Inflammatory macrophage treated with lipopolysaccharide for 4 hours (primary cell): Measurements from ENCODE around the gene LPCAT1.
A peak's percentile ranks its signal among the peaks of the same experiment; 100 is the strongest.
"Not testable (repeated sequence)": the region's sequence is repeated elsewhere in the genome, so short reads cannot be mapped to it uniquely, and the experiment has no call there.

Source experiments
- DNase-seq: peaks from one replicate; pipeline ENCODE4 v3.0.0-alpha.2; 2020

LPCAT1 gene, protein sequence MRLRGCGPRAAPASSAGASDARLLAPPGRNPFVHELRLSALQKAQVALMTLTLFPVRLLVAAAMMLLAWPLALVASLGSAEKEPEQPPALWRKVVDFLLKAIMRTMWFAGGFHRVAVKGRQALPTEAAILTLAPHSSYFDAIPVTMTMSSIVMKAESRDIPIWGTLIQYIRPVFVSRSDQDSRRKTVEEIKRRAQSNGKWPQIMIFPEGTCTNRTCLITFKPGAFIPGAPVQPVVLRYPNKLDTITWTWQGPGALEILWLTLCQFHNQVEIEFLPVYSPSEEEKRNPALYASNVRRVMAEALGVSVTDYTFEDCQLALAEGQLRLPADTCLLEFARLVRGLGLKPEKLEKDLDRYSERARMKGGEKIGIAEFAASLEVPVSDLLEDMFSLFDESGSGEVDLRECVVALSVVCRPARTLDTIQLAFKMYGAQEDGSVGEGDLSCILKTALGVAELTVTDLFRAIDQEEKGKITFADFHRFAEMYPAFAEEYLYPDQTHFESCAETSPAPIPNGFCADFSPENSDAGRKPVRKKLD

DNA sequence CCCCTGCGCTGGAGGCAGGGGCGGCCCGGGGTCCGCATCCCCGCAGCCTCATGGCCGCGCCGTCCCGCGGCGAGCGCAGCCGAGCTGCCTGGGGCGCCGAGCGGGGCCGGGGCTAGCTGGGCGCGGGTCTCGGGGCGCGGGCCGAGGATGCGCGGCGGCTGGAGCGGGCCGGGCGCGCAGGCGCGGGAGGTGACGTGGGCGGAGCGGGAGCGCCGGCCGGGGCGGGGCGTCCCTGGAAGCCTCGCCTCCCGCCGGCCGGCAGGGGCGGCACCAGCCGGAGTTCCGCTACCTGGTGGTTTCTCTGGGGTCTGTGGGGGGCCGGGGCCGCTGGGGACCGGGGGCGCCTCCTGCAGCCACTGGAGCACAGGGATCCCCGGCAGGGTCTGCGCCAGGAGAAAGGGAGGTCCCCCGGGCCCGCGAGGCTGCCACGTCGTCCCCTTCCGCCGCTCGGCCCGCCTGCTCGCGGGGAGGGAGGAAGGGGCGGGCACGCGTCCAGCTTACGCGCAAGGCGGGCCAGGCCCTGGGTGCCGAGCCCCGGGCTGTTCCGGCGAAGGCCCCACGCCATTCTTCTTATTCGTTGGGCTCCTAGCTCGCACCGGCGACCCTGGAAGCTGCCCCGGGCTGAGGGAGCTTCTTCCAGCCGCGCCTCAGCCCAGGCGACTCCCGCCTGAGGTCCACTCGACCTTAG is at the start of gene LPCAT1:
LPCAT1 (minus strand) TSS at position 168 of the 688 bp plus-strand sequence; CDS start at position 52, 116 bp downstream.
- peak; percentile 76 for DNase-seq

DNA sequence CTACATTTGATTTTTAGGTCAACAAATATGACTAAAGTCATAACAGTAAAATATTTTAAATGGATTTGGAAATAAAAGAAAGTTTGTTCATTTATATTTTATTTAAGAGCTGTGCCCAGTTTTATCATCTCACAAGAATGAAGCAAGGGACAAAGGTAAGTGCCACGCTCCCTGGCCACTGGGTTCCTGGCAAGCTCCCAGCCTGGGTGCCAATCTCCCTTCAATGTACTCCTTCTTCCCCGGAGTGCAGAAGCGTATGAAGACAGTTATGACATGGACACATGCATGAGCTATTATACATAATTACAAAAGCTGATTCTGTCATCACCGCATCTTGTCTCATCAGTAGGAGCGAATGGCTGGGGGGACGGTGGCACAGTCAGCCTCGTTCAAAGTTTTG is 48.1 kb upstream of the LPCAT1 start:
- not testable (repeated sequence) for DNase-seq

DNA sequence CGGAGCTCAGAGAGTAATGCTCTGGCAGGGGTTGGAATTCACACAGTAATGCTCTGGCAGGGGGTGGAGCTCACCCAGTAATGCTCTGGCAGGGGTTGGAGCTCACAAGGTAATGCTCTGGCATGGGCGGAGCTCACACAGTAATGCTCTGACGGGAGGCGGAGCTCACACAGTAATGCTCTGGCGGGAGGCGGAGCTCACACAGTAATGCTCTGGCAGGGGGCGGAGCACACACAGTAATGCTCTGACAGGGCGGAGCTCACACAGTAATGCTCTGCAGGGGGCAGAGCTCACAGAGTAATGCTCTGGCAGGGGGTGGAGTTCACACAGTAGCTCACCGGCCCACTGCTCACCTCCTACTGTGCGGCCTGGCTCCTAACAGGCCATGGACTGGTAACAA is 47.2 kb upstream of the LPCAT1 start:
- no peak for DNase-seq

DNA sequence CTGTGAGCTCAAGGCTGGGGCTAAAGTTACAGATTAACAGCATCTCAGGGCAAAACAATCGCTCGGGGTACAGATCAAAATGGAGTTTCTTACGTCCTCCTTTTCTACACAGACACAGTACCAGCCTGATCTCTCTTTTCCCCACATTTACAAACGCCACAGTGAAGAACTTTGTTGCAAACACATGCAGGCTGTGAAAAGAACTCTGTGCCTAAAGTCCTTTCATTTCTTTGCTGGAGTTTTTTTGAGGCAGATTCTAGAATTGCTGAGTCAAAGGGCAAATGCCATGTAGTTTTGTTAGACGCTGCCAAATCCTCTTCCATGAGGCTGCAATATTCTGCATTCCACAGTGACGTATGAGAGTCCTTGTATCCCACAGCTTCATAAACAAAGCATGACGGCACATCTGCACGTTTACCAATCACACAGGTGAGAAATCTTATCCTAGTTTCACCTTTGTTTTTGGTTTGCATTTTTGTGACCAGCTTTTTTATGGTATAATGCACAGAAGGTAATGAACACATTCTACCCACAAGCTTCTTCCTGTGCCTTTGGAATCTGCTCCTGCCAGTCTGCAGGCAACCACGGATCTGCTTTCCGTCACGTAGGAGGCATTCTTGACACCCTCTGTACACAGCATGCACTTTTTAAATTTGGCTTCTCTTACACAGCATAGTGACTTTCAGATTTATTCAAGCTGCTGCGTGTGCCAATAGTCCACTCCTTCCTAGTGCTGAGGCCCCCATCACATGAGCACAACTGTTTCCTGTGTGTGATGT is 44.6 kb upstream of the LPCAT1 start:
- DNase-seq: peak; percentile 35

DNA sequence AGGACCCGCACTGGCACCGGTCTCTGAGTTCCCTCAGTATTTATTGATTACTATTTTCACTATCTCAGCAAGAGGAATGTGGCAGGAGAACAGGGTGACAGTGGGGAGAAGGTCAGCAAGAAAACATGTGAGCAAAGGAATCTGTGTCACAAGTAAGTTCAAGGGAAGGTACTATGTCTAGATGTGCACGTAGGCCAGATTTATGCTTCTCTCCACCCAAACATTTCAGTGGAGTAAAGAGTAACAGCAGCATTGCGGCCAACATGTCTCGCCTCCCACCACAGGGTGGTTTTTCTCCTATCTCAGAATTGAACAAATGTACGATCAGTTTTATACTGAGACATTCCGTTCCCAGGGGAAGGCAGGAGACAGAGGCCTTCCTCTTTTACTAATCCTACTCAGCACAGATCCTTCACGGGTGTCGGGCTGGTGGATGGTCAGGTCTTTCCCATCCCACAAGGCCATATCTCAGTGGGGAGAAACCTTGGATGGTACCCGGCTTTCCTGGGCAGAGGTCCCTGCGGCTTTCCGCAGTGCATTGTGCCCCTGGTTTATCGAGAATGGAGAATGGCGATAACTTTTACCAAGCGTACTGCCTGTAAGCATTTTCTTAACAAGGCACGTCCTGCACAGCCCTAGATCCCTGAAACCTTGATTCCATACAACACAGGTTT is 43.9 kb upstream of the LPCAT1 start:
- not testable (repeated sequence) for DNase-seq

DNA sequence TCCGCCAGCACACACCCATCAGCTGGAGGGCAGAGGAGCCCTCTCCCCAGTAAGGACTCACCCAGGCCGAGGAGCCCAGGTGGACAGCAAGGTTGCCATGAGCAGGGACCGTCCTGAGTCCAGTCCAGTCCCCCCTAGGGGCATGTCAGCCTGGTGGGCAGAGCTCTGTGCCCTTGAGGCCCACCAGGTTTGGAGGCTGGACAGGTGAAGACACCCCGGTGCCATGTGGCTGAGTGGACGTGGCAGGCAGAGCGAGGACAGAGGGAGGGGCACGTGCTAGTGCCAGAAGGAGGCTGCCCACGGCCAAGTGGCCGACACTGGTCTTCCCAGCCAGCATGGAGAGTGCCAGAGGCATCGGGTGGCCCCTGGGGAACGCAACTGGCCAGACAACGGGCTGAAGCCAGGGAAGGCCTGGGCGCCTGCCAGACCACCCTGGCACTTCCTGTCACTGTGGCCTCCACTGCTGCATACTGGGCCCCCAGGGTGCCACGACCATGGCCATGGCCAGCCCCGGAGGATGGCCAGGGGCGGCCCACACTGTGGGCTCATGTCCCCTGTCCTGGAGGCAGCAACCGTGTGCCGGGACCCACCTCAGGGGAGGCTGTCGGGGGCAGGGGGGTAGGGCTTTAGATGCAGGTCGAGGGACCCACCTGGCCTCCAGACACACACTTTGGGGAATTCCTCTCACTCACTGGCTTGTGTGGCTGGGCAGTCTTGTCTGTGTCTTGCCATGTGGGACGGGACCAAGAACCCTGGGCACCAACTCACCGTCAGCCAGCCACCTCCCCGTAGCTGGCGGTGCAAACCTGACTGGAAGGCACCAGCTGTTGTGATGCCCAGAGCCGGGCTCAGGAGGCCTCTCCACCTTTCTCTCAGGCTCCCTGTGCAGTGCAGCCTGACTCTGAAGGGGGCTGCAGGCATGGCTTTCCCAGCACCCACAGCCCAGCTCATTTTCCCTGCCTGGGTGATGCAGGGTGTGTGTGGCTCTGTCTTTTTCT is 42.3 kb upstream of the LPCAT1 start:
- DNase-seq: no peak

DNA sequence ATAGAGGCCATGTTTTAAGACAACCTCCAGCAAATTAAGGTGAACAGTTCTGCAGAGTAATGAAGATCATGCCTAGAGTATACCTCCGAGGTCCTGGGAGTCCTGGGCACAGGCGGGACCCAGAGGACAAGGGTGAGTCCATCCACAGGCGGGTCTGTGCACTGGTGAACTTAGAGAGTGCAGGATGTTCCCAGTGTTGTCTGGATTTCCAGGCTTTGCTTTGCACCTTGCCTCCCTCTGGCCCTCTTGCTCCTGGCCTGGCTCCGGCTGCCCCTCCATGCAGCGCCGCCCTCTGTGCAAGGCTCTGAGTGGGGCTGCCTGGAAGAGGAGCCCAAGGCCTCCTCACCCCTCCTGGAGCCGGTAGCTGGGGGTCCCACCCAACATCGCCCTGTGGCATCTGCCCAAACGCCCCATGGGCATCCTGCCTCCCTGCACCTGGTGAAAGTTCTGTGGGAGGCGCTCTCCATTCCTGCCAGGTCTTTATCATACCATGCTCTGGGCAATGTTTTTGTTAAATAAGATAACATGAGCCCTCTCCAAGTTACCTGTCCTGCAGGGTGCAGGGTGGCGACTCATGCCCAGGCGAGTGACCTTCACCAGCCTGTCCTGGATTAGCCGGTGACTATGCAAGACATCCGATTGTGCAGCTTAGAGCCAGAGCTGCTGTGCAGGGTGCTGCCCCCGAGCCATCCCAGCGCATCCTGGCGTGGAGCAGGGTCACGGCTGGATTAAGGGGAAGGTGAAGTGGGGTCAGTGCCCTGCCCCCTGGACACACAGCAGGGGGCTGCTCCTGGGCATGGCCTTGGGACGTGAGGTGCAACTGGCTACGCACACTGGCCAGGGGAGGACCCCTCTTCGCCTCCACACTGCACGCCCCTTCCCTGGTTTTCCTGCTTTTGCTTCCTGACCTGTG is 41.3 kb upstream of the LPCAT1 start:
- DNase-seq: no peak

DNA sequence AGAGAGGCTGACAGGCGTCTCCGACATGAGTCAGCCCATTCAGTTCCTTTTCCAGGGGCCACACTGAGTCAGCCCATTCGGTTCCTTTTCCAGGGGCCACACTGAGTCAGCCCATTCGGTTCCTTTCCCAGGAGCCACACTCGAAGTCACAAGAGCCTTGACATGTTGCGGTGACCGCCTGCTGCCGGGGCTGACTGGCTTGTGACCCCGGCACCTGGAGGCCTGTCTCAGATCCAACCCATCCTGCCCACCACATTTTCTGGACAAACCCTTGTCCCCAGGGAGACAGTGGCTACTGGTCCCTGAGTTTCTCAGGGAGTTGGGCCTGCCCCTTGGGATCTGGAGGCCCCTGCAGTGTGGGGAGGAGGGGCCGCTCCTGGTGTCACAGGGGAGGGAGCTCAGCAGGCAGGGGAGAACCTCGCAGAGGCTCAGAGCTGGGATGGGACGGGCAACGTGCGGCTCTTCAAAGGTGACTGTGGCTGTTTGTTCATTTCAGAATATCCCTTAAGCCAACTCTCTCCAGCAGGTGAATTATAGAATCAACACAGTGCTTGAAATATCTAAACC is 40.5 kb upstream of the LPCAT1 start:
- peak; percentile 97 for DNase-seq

DNA sequence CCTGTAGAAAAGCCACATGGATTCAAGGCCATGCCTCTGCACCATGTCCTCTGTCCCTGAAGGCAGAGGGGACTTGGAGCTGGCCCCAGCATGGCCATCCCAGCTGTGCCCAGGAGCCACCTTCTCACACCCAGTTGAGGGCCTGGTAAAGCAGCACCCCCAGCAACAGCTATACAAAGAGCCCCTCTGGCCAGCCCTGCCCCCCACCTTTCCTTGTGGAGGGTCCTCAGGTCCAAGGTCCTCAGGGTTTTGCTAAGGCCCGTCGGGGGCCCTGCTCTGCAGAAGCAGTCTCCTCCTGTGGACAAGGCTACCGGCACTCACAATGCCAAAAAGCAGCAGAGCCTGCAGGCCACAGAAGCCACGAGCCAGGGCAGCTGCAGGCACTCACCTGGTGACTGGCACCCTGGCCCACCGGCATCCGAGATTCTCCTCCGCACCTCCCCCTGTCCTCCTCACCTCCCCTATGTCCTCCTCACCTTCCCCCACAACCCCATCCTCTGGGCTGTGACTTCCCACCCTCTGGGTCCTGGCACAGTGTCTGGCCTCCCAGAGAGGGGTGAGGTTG is 39.9 kb upstream of the LPCAT1 start:
- no peak for DNase-seq

DNA sequence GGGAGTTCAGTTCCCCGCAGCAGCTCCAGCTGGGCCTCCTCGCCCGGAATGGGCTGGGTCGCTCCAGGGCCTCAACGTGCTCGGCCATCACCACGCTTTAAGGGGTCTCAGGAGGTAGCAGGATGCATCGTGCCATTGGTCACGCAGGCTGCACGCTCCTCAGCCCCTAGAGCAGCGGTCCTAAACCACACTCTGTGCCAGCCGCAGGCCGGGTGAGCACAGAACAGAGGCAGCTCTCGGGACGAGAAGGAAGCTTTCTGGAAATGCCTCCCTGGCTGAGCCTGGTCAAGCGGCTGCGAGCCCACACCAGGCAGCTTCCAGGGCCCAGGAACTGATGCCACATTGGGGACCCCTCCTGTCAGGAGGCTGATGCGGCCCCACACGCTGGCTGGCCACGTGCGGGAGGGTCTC is 39.3 kb upstream of the LPCAT1 start:
- DNase-seq: no peak

DNA sequence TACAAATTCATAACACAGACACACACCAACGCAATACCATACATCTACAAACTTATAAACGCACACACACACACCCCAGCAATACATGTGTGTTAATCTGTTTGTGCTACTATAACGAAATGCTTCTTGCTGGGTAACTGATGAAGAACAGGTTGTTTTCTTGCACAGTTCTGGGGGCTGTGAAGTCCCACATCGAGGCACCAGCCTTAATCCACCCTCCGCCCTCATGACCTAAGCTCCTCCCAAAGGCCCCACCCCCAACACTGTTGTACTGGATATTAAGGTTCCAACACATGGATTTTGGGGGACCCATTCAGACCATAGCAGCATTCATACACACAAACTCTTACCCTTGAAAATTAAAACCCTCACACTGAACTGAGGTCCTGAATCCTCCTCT is 38.8 kb upstream of the LPCAT1 start:
- no peak for DNase-seq

DNA sequence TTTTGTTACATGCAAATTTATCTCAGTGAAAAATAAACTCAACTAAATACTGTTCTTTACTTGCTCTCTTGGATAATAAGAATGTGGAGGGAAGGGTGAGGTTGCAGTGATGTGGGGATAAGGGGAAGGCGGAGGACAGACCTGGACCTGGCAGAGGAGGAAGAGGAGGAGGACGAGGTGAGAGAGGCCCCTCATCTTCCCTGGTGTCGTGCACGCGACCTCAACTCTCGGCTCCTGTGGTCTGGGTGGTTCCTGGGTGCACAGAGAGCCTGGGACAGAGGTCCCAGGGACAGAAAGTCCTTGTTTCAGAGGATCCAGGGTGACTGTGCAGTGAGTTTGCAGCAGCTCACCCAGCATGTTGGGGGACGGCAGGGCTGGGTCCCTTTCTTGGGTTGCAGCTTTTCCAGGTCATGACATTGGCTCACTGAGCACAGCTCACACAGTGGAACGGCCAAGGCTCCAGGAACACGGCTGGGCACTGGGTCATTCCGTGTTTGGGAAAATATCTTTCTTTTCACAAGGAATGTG is 37.7 kb upstream of the LPCAT1 start:
- no peak for DNase-seq

DNA sequence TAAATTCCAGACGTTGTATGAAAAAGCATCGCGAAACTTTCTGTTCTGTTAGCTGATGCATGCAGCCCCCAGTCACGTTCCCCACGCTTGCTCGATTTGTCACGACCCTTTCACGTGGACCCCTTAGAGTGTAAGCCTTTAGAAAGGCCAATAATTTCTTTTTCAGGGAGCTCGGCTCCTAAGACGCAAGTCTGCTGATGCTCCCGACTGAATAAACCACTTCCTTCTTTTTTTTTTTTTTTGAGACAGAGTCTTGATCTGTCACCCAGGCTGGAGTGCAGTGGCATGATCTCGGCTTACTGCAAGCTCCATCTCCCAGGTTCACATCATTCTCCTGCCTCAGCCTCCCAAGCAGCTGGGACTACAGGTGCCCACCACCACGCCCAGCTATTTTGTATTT is 36.7 kb upstream of the LPCAT1 start:
- not testable (repeated sequence) for DNase-seq

DNA sequence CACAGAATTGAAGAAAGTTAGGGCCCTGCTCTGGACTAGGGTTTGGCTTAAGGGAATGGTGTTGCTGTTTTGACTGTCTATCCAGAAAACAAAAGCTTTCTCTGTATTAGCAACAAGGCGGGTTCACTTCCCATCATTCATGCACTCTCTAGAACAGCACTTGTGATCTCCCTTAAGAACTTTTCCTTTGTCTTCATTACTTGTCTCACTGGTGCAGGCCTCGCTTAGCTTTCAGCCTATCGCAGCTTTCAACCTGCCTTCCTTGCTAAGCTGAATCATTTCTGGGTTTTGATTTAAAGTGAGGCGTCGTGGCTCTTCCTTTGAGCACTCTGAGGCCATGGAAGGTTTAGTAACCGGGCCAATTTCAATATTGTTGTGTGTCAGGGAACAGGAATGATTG is 35.2 kb upstream of the LPCAT1 start:
- DNase-seq: no peak

DNA sequence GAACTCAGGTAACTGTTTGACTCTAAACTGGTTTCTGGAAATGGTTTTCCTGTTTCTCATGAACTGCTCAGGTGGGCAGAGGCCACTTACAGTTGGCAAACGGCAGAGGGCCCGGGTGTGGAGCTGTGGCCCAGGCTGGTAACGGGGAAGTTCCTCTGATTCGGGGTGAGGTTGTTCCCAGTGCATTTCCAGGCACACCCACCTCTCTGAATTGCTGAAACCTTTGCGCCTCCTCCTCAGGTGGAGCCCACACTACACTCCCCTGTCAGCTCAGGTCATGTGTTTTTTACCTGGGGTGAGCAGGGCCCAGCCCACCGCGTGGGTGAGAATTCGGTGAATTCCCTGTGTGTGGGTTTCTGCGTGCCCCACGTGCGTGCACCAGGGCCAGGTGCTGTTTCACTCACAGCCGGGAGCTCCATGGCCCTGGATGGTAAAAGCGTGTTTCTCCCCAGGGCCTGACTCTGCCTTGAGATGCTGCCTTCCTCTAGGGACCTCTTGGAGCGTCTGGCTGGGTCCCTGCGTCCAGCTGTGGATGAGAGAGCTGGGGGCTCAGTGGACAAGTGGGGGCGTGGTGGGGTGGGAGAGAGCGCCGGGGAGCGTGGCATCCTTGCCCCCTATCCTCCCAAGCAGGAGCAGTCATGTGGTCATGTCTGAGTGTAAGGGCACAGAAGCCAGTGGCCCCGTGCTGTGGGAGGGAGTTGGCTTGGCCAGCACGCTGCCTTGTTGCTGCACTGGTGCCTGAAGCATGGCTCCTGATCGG is 33.5 kb upstream of the LPCAT1 start:
- DNase-seq: no peak

DNA sequence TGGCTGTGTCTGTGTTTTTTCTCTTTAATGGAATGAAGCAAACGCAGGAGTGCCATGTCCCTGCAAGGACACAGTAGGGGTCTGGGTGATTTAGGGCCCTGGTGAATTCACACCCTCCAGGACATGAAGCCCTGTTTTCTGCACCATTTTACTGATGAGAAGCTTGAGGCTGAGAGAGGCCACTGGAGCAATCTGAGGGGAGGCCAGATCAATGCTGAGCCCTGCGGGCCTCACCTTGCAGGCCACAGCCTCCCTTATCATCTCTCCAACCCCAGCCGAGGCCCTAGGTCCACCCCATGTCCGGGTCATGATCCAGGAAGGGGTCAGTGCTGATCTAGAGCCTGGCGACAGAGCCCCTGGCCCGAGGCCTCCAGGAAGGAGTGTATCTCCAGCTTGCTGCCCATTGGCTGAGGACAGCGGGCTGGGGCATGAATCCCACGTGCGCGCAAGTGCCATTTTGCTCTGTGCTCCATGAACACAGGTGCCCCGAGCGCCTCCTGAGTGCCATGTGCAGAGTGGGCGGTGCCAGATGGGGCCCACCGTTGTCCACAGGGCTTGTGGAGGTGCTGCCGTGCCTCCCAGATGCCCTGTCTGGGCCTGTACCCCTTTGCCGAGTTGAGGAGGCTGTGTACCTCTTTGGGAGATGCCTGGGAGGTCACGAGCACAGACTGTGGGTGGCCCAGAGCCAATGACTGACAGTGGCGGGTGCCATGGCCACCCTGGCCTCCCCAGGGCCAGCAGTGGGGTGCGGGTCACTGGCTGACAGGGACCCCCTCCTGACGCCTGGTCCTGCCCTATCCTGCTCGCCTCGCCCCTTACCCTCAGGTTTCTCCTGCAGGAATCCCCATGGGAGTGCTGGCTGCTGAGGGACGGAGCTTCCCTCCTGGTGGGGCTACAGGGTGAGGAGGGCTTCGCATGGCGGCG is 32.3 kb upstream of the LPCAT1 start:
- DNase-seq: no peak
